Embryonic facial prominence (tissue), 1 donor: ENCODE measurements around the gene AFAP1.

Source experiments
- DNase-seq: peaks from one replicate; pipeline ENCODE4 v3.0.0-alpha.2; 2016; ENCODE audit errors: extremely low spot score

The AFAP1 gene

DNA sequence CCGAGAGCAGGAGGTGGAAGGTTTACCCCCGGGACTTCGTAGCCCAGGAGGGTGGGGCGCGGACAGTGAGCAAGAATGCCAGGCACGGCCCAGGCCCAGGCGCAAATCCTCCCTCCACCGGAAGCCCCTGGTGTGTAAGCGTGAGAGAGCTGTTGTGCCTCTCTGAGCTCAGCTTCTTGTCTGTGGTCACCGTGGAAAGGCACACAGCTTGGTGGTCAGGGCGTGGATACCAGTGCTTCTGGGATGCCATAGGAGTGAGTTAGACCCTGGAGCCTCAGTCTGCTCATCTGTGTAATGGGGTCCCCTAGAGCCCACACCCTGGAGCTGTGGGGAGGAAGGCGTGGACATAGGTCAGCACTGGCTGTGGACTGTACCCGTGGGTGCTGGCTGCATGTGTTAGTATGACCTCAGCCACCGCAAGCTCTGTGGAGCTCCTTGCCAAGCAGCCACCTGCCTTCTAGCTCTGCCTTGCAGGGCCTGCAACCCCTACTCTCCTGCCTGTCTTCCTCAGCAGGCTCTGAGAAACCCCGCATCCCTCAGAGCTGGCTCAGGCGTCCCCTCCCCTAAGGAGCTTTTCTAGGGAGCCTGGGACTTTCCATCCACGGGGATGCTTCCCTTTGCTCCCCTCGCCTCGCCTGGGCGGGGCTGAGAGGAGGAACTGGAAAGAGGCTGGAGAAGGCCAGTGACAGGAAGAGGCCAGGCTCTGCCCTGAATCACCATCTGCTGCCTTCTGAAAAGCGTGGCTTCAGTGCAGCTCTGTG, 28.0 kb upstream of the AFAP1 start:
- DNase-seq, result no peak

DNA sequence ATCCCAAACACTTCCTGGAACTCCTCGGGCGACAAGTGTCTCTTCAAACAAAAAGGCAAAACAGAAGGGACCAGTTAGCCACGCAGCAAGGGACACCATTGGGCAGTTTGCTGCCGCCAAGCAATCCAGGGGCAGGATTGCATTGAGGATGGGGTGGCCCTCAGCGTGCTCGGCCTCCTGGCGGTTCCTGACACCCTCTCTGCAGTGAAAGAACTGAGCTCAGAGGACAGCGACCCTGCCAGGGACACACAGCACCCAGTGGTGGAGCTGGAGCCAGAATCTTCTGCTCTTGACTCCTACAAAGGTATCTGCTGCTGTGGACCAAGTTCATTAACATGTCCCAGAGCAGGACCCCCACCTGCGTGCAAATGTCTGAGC, 27.4 kb upstream of the AFAP1 start:
- DNase-seq, result no peak

DNA sequence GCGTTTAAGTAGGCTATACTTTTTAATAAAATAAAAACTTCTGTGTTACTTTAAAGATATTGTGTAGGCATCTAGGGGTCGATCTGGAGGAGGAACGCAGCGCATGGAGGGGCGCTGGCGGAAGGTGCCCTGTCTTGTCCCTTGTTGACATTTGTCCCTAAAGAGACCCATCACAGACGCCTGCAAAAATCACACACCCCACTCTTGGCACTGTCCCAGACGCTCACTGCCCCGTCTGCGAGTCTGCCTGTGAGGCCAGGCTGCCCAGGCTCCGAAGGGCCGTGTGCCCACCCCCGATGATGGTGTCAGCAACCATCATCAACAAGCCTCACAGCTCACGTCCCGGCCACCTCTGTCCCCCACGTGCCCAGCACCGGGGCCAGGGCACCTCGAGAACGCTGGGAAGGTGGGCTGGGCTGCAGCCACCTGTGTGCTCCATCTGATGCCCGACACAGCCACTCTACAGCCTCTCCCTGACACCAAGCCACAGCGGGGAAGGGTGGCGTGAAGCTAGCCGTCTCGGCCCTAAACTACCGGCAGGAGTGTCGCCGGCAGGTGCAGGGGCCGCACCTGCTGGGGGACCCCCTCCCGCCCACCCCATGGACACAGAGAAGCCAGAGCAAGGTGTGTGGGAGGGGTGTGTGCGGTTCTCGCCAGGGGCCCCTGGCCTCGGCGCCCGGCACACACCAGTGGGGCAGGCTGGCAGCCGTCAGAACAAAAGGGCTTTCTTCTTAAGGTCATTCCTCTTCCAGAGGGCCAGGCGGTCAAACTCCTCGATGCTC, 26.8 kb upstream of the AFAP1 start:
- DNase-seq, result no peak

DNA sequence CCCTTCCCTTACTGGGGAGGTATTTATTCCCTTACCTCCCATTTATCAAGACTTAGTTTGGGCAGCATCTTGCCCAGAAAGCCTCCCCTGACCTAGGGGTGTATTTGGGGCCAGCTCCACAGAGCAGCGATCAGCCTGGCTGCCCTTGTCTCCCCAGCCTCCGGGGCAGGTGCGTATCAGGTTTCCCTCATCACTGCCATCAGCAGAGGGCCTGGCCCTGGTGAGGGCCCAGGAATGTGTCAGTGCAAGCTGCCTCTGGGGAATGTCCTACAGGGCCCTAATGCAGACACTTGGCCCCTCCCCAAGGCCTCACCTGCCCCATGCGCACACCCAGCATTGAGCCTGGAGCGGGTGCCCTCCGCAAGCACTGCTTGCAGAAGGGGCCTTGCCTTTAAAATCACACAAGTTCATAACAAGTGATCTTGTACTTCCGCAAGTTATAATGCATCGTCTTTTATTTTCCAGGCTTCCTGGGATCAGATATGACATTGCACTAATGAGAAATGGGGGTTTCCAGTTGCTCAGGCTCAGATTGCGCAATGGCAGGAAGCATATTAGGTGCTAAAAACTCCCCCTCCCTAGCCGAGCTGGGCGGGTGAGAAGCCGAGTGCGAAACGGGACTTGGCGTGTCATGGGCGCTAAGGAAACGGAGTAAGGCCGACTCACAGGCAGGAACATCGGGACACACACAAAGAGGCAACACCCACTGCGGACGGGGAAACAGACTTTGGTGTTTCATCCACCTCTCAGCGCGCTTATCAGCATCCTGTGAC, 25.4 kb upstream of the AFAP1 start:
- no peak for DNase-seq

DNA sequence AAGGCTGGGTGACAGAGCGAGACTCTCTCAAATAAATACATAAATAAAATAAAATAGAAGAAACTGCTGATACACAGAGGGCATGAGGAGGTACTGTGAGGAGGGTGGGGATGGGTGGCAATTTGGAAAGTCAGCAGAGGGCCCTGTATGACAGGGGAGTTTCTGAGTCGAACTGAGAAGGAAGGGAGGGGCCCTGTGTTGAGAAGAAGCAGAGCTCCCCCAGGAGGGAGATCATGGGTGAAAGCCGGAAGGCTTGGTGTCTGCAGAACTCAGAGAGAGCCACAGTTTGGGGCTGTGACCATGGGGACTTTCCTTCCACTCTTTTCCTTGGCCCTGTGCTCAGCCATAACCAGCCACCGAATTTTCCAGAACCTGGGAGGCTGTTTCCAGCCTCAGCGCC, 24.8 kb upstream of the AFAP1 start:
- no peak for DNase-seq

DNA sequence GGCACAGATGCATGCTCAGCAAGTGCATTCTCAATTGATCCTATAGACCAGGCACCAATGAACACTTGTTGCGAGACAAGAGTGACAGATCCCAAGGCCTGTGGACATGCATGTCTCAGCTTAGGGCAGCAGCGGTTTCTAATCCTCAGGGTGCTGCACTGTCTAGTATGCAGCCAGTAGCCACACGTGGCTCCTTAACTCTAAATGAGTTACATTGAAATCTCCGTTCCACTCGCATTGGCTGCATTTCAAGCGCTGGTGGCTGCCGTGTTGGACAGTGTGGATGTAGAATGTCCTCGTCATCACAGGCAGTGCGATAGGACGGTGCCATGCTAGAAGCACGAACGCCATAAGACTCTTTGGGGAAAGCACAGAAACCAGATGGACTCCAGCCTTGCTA, 24.0 kb upstream of the AFAP1 start:
- no peak for DNase-seq

DNA sequence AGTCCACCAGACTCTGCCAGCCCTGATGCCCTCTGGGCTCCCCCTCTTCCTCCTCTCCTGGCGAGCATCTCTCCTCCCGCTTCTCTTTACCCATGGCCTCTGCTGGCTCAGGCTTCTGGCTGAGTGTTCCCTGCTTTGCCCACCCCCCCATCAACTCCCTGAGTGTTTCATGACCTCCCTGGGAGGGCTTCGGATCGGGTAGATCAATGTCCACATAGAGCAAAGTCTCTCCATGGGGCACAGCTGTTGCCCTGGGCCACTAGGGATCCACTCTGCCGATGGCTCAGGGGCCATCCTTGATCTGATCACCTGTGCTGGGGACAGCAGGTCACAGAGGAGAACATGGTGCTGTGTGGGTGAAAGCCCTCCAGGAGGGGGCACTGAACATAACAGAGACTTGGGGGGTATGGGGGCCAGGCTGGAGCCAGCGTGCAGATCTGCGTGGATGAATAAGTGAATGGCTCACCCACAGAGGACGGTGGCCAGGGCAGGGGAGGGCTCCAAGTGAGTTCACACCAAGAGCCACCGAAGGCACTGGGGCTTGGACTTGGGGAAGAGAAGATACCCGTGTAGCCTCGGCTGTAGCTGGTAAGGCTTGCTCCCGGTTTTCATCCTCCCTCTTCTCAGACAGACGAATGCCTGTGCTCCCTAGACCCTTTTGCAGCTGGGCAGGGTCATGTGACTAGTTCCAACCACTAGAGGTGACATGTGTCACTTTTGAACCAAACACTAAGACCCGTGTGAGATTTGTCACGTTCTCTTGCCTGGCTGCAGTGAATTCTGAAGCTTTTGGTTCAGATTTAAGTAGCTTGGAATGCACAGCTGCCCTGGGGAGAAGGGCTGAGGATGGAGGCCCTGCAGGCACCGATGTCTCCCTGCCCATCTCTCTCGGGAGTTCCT, 23.2 kb upstream of the AFAP1 start:
- no peak for DNase-seq

DNA sequence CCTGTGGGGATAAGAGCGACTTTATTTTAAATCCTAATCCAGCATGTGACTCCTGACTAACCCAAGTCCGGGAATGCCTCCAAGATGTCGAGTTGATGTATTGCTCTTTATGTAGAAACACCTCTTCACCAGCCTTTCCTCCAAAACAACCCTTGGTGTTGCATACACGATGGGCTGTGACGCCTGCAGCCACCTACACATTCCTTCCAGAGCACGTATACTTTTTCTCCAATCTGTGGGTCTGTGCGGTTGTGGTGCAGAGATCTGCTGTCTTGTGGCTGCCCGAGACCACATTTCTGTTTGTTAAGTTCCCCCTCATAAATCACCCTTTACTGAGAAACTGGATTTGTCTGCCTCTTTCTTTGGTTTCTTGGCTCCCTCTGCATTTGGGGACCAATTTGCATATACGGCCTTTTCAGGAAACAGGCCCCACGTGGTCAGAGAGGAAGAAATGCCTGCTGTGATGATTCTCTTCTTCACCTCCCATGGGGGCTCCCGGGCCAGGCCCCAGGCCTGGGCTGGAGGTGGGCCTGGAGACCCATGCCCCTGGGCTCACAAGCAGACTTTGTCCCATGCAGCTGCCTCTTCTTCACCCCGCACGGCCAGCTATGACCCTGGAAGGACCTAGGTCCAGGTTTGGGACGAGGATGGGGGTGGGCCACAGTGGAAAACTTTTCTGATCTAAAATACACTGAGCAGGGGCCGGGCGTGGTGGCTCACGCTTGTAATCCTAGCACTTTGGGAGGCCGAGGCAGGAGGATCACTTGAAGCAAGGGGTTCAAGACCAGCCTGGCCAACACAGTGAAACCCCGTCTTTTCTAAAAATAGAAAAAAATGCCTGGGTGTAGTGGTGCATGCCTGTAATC, 21.4 kb upstream of the AFAP1 start:
- DNase-seq, result peak; percentile 33

DNA sequence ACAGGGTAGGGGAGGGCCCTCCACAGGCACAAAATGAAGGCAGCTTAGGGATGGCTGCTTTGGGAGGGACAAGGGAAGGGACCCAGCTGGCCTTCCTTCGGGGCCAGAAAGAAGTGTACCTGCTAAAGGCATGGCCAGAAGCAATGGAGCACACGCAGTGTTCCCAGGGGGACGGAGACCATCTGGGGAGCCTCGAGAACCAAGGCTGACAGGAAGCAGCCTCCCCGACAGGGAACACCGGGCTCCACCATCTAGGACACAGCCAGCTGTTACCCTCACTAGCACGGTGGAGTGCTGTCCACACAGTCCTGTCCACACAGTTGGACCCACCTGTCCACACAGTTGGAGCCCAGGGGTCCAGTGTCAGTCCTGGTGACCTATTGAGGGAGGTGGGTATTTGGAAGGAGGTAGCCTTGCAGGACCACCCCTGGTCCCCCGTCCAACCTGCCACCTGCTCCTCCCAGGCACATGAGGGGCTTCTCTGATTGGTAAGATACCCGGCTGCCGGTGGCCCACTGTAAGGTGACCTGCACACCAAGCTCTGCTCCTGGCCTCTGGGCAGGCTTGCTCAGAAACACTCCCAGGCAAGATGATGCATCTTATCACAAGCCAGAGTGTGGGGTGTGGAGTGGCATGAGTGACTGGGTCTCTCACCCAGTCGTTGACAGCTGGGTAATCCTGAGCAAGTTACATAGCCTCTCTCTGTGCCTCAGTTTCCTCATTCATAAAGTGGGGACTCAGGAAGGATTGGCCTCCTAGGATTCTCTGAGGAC, 20.5 kb upstream of the AFAP1 start:
- DNase-seq, result no peak

DNA sequence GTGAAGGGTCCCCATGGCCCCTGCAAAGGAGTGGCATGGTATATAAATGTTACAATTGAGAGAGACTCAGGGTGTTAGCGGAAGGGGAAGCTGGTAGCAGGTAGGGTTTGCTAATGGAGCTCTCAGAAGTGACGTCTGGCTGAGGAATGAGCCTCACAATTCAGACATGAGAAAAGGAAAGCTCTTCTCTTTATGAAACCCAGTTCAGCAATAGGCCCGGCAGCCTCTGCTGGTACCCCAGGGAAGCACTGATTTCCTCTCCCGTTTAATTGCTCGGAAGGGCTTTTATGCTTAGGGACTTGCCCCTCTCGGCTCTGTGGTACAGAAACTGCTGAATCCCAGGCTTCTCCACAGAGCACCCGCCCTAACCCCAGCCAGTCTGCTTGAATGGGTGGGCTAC, 19.4 kb upstream of the AFAP1 start:
- no peak for DNase-seq

DNA sequence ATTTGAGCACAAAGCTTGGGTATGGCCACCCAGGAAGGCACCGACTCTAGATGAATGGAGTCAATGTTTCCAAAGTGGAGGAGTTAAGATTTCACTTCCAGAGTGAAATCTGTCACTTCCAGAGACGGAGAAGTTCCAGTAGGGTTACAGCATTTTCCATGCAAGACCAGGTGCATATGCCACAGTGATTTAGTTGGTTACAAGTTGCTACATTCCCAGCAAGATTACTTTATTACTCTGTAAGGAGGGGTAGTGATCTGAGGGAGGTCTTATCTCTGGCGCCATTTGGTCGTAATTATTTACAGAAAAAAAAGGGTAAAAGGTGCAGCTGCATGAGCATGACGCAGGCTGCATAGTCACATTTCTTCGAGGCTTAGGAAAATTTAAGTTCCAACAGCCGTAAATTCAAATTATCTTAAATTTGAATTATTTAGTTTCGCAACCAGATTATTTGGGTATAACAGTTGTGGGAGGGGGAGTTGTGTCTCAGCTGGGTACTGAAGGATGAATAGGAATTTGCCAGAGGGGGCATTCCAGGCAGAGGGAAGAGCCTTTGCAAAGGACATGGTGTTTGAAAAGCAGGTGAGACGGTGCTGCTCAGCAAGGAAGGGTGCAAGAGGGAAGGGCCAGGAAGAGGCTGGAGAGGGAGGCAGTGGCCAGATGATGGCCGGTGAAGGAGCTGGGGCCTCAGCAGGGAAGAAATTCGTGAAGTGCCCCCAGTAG, 17.4 kb upstream of the AFAP1 start:
- no peak for DNase-seq

DNA sequence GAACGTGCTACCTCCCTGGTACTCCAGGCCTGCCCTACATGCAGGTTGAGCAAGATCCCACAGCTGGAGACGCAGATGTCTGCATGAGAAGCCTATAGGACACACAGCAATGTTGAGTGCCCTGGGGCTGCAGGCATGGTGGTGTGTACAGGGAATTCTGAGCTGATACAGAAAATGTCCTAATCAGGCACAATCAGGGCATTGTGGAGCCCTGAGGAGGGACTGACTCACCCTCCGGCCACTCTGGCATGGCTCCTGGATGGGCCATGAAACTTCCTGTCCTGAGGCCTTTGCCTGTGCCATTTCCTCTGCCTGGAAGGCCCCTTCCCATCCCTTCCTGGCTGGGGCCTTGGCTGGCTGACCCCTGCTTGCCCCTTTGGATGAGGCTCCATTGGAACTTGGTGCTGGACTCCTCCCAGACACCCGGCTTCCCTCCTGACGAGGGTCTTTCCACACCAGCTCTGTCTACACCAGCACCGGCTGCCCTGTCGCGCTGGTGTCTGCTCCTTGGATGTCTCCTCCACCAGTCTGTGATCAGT, 16.7 kb upstream of the AFAP1 start:
- no peak for DNase-seq

DNA sequence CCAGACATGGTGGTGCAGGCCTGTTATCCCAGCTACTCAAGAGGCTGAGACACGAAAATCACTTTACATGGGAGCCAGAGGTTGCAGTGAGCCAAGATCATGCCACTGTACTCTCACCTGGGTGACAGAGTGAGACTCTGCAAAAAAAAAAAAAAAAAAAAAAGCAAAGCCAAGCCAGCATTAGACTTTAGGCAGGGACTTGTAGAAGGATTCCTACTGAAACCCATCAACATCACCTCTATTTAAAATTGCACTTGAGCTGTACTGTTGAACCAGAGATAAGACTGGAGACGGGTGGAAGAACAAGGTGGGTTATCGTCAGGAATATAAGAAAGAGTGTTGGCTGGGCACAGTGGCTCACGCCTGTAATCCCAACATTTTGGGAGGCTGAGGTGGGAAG, 15.7 kb upstream of the AFAP1 start:
- DNase-seq, result no peak

DNA sequence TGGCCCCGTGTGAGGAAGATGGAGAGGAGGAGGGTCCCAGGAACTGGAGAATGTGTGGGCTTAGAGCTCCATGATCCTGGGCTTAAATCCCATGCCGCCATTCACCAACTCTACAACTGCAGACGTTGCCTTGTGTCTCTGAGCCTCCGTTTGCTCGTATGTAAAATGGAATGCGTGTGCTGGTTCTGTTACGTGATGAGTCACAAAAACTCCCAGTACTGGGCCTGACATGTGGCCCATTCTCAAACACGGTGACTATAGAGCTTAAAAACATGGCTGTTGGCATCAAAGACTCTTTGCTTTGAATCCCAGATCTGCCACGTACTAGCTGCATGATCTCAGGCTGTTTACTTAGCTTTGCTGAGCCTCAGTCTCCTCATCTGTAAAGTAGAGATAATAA, 13.0 kb upstream of the AFAP1 start:
- no peak for DNase-seq

DNA sequence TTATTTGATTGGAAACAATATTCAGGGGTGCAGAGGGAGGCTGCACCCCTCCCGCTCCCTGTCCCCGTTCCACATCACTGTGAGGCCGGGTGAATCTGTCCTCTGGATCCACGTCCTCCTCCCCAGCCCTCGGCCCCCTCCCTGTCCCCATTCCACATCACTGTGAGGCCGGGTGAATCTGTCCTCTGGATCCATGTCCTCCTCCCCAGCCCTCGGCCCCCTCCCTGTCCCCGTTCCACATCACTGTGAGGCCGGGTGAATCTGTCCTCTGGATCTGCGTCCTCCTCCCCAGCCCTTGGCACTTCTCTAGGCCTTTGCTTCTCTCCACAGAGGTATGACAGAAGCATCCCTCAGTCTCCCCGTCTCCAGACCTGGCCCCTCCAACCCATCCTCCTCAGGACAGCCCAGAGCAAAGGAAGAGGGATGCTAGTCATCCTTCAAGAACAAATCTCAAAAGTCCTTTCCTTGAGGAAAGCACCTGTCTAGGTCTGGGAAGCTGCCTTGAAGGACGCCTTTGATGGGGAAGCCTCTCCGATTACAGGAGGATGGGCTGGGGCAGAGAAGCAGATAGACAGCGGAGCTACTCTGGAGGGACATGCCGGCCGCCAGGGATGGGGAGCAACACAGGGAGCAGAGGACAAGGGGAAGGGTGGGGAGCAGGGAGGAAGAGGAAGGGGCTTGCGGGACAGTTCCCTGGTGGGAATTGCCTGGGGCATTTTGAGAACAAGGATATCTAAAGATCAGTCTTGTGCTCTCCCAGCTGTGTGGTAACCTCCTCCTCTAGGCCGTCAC, 10.8 kb upstream of the AFAP1 start:
- no peak for DNase-seq

DNA sequence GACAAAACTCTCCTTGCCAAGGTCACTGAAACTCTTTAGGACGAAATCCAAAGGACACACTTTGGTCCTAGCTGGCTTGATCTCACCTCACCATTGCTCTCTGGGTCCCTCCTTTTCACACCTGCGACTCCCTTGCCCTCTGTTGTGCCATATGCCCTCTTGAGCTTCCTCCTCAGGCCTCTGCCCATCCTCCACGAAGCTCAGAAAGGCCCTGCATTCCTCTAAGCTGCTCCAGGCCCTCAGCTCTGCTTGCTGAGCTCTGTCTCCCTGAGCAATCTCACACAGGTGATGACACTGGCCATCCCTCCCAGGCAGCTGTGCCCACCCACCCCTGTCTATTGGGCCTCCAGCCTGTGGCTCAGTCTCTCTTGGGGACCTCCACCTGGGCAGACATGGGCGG, 10.1 kb upstream of the AFAP1 start:
- no peak for DNase-seq

DNA sequence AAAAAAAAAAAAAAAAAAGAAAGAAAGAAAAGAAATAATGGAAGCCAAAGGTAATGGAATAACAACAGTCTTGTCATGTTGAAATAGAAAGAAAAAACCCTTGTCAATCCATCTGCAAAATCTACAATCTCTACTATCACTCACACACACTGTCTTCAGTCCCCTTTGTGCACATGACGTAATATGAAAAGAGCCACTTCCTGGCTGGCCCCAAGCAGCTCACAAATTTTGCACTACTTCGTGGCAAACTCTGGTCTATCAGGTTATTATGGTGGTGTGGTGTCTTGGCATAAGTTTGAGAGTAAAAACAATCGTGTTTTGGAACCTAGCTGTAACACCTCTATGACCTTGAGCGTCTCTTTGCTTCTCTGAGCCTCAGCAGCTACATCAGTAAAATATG, 8.3 kb upstream of the AFAP1 start:
- DNase-seq, result no peak

DNA sequence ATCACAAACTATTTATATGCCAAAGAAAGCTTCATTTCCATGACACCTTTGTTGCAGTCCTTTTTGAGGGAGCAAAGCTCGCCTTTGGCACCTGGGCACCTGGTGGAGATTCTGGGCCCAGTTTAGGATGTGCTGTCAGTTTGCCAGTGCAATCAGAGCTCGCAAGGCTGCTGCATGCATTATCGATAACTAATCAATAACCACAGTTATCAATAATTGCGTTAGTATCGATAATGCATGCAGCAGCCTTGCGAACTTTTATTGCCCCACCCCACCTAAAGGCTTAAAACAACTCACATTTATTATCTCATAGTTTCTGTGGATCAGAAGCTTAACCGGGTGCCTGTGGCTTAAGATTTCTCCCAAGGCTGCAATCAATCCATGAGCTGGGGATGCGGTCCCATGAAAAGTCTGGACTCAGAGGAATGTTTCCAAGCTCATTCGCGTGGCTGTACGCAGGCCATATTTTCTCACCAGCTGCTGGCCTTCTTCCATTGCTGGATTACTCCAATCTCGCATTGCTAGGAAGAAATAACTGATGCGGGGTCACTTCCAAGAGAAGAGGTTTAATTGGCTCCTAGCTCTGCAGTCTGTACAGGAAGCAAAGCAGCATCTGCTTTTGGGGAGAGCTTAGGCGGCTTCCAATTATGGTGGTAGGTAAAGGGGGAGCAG, 6.2 kb upstream of the AFAP1 start:
- no peak for DNase-seq
